Measurements from ENCODE around the gene ATP6V1C2.

Gene ATP6V1C2

GRCh38 chr2:10732924-10733565 lies 11.6 kb downstream of the ATP6V1C2 start:
- DNase-seq (ENCODE audit: low read depth) = no peak

DNA sequence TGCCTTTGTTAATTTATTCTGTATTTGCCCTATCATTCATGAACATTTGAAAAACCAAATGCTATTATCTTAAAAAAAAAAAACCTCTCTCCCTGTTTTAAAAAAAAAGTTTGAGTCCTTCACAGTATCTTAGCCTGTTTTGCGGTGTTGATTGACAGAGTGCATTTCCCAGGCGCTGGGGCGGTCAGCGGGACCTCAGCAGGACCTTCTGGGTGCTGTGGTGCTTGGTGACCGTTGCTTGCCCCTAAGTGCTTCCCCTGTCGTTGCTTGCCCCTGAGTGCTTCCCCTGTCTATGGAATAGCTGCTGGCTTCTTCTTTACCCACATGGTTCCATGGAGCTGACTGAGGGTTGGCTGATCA lies 12.1 kb downstream of the ATP6V1C2 start:
- DNase-seq (ENCODE audit: low read depth) = no peak

- DNase-seq (ENCODE audit: low read depth) = no peak
Observed at GRCh38 chr2:10733980-10734379, 12.6 kb downstream of the ATP6V1C2 start.

DNA sequence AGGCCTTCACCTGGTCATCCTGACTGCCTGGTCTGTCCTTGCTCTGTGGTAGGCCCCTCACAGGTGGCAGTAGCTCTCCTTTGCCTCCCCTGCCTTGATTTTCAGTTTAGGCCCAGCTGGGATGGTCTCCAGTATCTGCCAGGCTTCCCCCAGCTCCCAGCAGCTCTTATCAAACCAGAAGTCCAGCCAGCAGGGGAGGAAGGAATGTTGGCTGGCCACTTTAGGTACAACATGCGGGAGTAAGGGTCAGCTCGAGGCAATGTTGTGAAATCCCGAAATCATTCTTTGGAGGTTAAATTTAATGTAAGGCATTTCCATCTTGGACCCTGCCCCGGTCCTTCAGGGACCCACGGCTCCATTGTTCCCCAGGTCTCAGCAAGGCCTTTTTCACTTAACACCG lies 16.8 kb downstream of the ATP6V1C2 start:
- DNase-seq (ENCODE audit: low read depth) = no peak

- no peak for DNase-seq (ENCODE audit: low read depth)
Observed at GRCh38 chr2:10740226-10740625, 18.8 kb downstream of the ATP6V1C2 start.

DNA sequence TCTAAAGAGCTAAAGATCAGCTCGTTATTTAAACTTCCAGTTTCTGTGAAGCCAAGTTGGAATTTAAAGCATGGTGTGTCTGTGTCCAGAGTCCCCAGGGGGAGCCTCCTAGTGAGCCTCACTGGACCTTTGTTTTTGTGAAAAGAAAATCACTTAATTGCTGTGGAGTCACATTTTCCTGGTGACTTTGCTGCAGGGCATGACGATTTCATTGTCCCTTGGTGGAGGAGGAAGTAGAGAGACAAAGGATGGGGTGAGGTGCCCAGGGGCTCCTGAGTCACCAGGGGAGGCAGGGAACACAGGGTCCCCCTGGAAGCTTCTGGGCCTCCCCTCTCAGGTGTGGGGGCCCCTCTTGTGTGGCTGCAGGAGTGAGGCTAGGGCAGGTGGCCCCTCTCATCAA lies 19.7 kb downstream of the ATP6V1C2 start:
- no peak for DNase-seq (ENCODE audit: low read depth)

GRCh38 chr2:10742666-10743065 lies 21.2 kb downstream of the ATP6V1C2 start:
- DNase-seq (ENCODE audit: low read depth) = no peak

DNA sequence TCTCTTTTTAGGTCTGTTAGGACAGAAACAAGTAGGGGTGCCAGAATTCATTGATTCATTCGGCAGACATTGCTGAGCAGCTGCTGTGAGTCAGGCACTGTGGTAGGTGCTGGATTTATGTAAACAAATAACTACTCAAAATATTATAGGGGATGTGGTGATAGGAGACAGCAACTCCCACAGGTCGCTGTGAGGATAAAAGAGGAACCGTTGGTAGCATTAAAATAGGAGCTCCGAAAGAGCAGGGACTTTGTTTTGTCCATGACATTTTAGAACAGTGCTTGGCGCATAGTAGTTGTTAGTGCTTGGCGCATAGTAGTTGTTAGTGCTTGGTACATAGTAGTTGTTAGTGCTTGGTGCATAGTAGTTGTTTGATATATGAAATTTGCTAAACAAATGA lies 29.2 kb downstream of the ATP6V1C2 start:
- DNase-seq (ENCODE audit: low read depth) = no peak

DNA sequence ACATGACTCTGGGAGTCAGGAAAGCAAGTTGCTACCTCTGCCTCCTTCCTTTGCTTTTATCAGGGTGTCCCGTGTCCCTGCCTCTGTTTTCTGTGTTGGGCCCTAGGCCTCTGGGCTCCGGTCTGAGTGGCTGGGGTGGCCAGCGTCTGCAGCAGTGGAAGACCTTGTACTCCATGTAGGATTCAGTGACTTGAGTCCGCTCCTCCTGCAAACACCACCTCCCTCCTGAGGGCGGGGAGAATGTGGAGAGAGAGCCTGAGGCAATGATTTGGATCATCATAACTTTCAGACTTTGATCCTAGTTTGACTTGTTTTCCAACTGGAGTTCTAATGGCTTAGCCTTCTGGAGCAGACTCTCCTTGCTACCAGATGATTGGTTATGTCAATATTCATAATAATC lies 30.8 kb downstream of the ATP6V1C2 start:
- no peak for DNase-seq (ENCODE audit: low read depth)

DNA sequence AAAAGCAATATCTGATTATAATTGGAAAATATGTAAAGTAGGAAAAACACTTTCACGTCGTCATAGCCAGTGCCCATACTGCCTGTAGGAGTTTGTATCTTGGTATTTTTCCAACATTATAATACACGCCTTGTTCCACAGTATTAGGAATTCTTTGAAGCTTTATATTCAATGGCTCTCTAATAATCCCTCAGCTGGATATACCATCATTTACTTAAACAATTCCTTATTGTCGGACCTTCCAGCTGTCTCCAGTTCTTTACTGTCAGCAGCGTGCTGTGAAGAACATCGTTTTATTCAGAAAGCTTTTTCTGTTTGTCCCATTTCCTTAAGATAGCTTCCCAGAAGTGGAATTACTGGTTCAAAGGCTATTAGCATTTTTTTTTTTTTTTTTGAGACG lies 31.7 kb downstream of the ATP6V1C2 start:
- no peak for DNase-seq (ENCODE audit: low read depth)

DNA sequence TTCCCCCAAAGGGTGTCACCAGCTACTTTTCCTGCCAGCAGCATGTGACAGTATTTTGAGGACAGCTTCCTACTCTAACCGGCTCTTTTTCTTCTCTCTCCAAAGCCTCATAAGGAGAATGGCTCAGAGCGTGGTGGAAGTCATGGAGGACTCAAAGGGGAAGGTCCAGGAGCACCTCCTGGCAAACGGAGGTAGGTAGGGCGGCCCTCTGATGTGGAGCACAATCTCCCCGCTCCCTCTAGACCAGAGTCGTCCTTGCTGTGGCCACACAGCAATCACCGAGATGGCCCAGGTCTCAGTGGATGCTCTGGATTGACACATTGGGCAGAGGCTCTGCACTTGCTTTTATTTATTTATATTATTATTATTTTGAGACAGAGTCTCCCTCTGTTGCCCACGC lies 32.4 kb downstream of the ATP6V1C2 start:
- DNase-seq (ENCODE audit: low read depth) = no peak

DNA sequence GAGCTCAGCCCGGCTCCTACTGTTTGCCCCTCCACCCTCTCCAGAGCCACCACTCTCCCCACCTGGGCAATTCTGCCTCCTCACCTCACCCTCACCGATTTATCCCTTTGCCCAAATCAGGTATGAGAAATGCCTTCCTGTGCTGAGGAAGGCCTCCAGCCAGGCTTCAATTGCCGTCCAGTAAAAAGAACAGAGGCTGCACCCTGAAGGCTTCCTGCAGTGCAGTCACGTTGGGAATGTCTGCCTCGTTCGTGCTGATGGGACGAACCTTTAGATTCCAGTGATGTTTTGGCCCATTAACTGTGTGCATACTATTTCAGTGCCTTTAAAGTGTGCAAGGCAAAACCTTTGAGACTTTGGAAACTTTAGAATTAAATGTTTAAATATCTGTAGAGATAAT lies 34.2 kb downstream of the ATP6V1C2 start:
- no peak for DNase-seq (ENCODE audit: low read depth)

DNA sequence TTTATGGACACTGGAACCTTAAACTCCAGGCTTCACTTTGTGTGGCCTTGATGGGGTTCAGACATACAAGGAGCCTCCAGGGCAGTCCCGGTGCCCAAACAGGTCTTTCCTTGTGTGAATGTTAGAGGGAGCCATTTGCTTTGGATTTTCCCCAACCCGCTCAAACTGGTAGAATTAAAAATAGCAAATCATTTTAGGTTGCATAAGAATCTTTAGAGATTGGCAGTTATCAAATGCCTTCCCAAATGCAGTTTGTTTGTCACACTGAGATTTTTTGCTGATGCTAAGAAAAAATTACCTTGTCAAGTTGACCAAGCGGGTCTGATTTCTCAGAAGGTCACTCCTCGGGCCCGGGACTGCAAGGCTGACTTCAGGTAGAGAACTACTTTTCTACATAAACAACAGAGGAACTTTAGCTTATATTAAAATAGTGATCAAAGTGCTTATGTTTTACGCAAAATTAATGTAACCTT lies 36.4 kb downstream of the ATP6V1C2 start:
- no peak for DNase-seq (ENCODE audit: low read depth)

- no peak for DNase-seq (ENCODE audit: low read depth)
Observed at GRCh38 chr2:10759151-10759714, 37.8 kb downstream of the ATP6V1C2 start.

- DNase-seq (ENCODE audit: low read depth) = no peak
Observed at GRCh38 chr2:10760794-10761504, 39.5 kb downstream of the ATP6V1C2 start.

DNA sequence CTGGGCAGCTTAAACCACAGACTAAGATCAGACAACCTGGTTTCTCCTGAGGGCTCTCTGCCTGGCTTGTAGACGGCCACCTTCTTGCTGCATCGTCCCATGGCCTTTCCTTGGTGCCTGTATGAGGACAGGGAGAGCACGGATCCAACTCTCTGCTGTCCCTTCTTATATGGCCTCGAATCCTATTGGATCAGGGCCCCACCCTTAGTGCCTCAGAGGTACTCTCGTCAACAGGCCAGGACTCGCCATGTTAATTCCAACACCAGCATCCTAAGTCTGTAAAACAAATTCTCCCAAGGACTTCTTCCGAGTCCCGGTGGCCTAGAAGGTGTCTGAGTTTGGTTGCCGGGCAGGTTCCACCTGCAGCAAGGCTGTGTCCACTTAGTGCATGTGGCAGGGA lies 40.2 kb downstream of the ATP6V1C2 start:
- DNase-seq (ENCODE audit: low read depth) = no peak

DNA sequence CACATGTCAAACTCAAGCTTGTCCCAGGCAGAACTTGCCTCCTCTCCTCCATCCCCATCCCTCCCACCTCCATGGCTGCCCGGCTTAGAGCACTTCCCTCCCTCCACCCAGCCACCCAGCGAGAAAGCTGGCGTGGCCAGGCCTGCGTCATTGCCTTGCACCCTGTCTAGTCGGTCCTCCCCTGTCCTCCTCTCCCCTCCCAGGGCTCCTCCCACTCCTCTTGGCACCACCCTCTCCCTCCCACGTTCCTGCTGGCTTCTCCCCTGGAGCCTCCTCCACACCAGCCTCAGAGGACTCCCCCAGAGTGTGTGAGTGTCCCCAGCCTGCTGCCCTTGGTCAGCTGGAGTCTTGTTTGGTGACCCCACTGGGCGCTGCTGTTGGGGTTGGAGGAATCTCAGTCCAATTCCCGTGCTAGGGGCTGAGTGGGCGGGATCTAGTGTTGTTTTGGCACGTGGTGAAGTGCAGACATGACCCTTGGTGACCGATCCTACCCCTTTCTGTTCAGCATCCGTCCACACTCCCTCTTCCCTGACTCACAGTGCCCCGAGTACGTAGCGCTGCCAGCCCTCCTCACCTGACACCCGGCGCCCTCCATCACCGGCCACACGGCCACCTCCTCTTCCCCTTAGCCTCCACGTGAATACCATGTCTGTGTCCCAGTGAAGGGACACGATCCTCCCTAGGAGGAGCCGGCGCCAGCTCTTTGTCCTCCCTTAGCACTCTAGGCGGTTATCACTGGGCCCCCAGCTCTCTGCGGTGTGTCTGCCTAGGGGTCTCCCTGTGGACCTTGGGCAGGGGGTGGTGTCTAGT lies 41.4 kb downstream of the ATP6V1C2 start:
- DNase-seq (ENCODE audit: low read depth) = no peak

- no peak for DNase-seq (ENCODE audit: low read depth)
Observed at GRCh38 chr2:10763461-10763800, 42.0 kb downstream of the ATP6V1C2 start.

DNA sequence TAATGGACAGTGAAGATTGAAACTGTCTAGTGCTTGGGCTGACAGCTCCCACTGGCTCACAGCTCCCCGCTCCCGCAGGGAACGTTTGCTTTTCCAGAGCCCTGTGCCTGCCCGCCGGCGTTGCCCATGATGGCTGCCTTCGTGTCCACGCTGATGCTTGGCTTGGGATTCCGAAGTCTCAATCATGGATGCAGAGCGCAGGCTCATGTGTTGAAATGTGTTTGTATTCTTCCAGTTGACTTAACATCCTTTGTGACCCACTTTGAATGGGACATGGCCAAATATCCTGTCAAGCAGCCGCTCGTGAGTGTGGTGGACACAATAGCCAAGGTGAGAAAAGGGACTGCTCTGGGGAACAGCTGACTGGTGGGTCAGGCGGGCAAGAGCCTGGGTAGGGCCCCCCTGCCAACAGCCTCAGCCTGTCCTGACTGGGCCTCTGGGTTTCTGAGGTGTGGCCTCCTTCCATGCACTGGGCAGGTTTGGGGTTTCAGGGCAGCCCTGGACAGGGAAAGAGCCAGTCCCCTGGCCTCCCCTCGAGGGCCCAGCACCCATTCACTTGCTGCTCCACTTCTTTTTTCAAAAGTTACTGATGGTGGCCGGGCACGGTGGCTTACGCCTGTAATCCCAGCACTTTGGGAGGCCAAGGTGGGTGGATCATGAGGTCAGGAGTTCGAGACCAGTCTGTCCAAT lies 42.8 kb downstream of the ATP6V1C2 start:
- no peak for DNase-seq (ENCODE audit: low read depth)

GRCh38 chr2:10764896-10765295 lies 43.5 kb downstream of the ATP6V1C2 start:
- no peak for DNase-seq (ENCODE audit: low read depth)

- no peak for DNase-seq (ENCODE audit: low read depth)
Observed at GRCh38 chr2:10765461-10765860, 44.0 kb downstream of the ATP6V1C2 start.

DNA sequence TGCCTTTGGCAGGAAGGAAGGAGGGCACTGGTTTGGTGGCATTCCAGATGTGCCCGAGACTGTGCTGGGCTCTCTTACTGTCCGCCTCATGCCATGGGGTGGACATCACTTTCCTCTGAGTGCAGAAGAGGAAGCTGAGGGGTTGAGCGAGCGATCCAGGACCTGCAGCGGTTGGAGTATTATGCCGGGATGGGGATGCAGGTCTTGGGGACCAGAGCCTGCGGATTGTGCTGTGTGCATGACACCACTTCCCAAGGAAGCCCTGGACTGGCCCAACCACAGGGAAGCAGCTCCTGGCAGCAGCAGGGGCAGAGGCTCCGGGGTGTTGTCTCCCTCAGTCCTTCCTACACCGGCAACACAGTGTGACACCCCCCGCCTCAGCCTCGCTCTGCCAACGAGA lies 44.5 kb downstream of the ATP6V1C2 start:
- no peak for DNase-seq (ENCODE audit: low read depth)
